GM23338 (cell line): ENCODE data around the gene FAM25G.
"Not testable (repeated sequence)": the region's sequence is repeated elsewhere in the genome, so short reads cannot be mapped to it uniquely, and the experiment has no call there.

Source experiments
- EZH2 ChIP-seq: fragments of 200-600 bp; sonication (generic); IDR thresholded peaks from one replicate; pipeline ENCODE4 v1.8.0; 2017; ENCODE audit warnings: antibody characterized with exemption, mild to moderate bottlenecking, low read depth; ENCODE audit not compliant: unreplicated experiment
- EZH2phosphoT487 ChIP-seq: fragments of 200-600 bp; sonication (generic); IDR thresholded peaks from one replicate; pipeline ENCODE4 v1.8.1; 2018; ENCODE audit warnings: antibody characterized with exemption; ENCODE audit not compliant: unreplicated experiment
- JUNB ChIP-seq: IDR thresholded peaks from one replicate; pipeline ENCODE4 v1.6.1; 2016; ENCODE audit warnings: antibody characterized with exemption; ENCODE audit not compliant: unreplicated experiment
- NANOG ChIP-seq: IDR thresholded peaks from 2 replicates; pipeline ENCODE4 v1.6.1; 2016; ENCODE audit warnings: antibody characterized with exemption, borderline replicate concordance
- POLR2AphosphoS5 ChIP-seq: IDR thresholded peaks from 2 replicates; pipeline ENCODE4 v1.6.1; 2016; ENCODE audit warnings: antibody characterized with exemption, low read depth
- ZNF114 ChIP-seq: fragments of 250-450 bp; sonication (Bioruptor Pico); IDR thresholded peaks from 2 replicates; pipeline ENCODE4 v1.5.0; 2020; ENCODE audit warnings: mild to moderate bottlenecking, moderate library complexity
- TF ChIP-seq, protein P1 (sequence below), 2 experiments: fragments of 200-600 bp in 1 of 2; sonication (generic) in 1 of 2; conservative IDR thresholded peaks; 2 replicates each; pipeline versions ENCODE4 v1.5.1 to v1.6.1; 2016 to 2017; ENCODE audit warnings: antibody characterized with exemption in 2 of 2, low read depth in 2 of 2, mild to moderate bottlenecking in 2 of 2, moderate library complexity in 1 of 2
- TF ChIP-seq, protein P2 (sequence below): IDR thresholded peaks from one replicate; pipeline ENCODE4 v1.6.1; 2018; ENCODE audit warnings: antibody characterized with exemption; ENCODE audit not compliant: unreplicated experiment

DNA sequence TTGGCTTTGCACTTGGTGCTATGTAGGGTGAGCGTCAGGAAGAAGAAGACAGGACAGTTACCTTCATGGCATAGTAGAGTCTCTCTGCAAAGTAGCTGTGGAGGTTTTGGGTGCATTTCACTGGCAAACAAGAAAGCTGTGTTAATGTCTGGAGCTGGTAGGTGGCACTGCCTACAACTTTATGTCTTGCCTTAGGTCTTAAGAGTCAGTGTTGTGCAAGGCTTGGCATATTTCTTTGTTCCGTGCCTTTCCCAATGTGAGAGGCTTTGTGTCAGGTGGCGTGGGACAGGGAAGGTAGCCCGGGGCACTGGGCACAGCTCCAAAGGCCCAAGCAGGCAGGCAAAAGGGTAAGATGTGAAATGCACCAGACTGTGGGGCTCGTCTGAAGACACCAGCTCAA is 19.4 kb downstream of the FAM25G start:
- TF ChIP-seq, protein P1, sequence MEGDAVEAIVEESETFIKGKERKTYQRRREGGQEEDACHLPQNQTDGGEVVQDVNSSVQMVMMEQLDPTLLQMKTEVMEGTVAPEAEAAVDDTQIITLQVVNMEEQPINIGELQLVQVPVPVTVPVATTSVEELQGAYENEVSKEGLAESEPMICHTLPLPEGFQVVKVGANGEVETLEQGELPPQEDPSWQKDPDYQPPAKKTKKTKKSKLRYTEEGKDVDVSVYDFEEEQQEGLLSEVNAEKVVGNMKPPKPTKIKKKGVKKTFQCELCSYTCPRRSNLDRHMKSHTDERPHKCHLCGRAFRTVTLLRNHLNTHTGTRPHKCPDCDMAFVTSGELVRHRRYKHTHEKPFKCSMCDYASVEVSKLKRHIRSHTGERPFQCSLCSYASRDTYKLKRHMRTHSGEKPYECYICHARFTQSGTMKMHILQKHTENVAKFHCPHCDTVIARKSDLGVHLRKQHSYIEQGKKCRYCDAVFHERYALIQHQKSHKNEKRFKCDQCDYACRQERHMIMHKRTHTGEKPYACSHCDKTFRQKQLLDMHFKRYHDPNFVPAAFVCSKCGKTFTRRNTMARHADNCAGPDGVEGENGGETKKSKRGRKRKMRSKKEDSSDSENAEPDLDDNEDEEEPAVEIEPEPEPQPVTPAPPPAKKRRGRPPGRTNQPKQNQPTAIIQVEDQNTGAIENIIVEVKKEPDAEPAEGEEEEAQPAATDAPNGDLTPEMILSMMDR (conservative IDR thresholded peaks at IDR 0.05; ENCODE audit: low read depth in 2 of 2), result not testable (repeated sequence)
- TF ChIP-seq EZH2, POLR2AphosphoS5, EZH2phosphoT487, JUNB, ZNF114, NANOG: not testable (repeated sequence)
- TF ChIP-seq, protein P2, sequence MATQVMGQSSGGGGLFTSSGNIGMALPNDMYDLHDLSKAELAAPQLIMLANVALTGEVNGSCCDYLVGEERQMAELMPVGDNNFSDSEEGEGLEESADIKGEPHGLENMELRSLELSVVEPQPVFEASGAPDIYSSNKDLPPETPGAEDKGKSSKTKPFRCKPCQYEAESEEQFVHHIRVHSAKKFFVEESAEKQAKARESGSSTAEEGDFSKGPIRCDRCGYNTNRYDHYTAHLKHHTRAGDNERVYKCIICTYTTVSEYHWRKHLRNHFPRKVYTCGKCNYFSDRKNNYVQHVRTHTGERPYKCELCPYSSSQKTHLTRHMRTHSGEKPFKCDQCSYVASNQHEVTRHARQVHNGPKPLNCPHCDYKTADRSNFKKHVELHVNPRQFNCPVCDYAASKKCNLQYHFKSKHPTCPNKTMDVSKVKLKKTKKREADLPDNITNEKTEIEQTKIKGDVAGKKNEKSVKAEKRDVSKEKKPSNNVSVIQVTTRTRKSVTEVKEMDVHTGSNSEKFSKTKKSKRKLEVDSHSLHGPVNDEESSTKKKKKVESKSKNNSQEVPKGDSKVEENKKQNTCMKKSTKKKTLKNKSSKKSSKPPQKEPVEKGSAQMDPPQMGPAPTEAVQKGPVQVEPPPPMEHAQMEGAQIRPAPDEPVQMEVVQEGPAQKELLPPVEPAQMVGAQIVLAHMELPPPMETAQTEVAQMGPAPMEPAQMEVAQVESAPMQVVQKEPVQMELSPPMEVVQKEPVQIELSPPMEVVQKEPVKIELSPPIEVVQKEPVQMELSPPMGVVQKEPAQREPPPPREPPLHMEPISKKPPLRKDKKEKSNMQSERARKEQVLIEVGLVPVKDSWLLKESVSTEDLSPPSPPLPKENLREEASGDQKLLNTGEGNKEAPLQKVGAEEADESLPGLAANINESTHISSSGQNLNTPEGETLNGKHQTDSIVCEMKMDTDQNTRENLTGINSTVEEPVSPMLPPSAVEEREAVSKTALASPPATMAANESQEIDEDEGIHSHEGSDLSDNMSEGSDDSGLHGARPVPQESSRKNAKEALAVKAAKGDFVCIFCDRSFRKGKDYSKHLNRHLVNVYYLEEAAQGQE, result not testable (repeated sequence)
